Sigmoid colon (tissue), 3 donors: ENCODE data around the gene KLHDC7A.

Experiments
- POLR2A ChIP-seq, 2 donors: fragments of 450-650 bp; IDR thresholded peaks; one replicate each; pipeline ENCODE4 v1.6.1; 2016; ENCODE audit warnings: antibody characterized with exemption in 2 of 2, mild to moderate bottlenecking in 2 of 2, moderate library complexity in 2 of 2
- TF ChIP-seq, protein P1 (sequence below), 4 experiments: fragments of 450-650 bp in 3 of 4; fragments of 200-600 bp in 1 of 4; IDR thresholded peaks; one replicate each; pipeline ENCODE4 v1.5.1; 2016 to 2019; ENCODE audit warnings: antibody characterized with exemption in 4 of 4, mild to moderate bottlenecking in 3 of 4, moderate library complexity in 2 of 4

- TF ChIP-seq, protein P1, sequence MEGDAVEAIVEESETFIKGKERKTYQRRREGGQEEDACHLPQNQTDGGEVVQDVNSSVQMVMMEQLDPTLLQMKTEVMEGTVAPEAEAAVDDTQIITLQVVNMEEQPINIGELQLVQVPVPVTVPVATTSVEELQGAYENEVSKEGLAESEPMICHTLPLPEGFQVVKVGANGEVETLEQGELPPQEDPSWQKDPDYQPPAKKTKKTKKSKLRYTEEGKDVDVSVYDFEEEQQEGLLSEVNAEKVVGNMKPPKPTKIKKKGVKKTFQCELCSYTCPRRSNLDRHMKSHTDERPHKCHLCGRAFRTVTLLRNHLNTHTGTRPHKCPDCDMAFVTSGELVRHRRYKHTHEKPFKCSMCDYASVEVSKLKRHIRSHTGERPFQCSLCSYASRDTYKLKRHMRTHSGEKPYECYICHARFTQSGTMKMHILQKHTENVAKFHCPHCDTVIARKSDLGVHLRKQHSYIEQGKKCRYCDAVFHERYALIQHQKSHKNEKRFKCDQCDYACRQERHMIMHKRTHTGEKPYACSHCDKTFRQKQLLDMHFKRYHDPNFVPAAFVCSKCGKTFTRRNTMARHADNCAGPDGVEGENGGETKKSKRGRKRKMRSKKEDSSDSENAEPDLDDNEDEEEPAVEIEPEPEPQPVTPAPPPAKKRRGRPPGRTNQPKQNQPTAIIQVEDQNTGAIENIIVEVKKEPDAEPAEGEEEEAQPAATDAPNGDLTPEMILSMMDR (IDR thresholded peaks at IDR 0.05): no peak
- TF ChIP-seq POLR2A (IDR thresholded peaks at IDR 0.05): no peak
Measured at GRCh38 chr1:18533259-18533658, 52.5 kb downstream of the KLHDC7A start.
